ENCODE data around the gene CLASP1.

DNA sequence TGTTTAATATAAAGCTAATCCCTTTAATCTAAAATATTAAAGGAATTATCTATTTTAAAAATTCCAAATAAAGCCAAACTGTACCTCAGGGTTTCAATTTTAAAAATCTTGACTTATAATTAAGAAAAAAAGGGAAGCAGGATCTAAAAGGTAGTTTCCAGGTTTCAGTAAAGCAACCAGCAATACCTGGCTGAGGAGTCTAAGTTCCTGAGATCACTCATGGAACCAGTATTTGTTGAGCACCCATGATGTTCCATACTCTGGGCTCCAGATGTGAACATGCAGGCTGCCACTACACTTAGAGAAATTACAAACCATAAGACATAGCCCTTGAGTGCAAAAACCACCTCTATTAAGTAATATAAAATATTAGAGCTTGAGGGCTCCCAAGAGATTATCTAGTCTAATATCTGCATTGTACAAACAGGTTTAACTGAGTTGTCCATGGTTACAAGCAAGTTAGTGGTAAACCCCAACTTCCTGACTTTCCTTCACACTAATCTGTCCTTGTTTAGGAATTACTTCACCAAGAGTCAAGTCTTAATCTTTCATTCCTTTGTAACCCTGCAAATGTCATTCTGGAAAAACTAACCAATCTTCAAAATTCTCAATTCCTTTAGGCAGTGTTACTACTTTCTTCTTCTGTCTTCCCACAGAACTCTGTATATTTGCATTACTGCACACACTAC, 49.2 kb downstream of the CLASP1 start:
- TF ChIP-seq POLR2A (IDR thresholded peaks at IDR 0.05) (no peak), EP300 (IDR thresholded peaks at IDR 0.05) (no peak)
- TF ChIP-seq, protein P1, sequence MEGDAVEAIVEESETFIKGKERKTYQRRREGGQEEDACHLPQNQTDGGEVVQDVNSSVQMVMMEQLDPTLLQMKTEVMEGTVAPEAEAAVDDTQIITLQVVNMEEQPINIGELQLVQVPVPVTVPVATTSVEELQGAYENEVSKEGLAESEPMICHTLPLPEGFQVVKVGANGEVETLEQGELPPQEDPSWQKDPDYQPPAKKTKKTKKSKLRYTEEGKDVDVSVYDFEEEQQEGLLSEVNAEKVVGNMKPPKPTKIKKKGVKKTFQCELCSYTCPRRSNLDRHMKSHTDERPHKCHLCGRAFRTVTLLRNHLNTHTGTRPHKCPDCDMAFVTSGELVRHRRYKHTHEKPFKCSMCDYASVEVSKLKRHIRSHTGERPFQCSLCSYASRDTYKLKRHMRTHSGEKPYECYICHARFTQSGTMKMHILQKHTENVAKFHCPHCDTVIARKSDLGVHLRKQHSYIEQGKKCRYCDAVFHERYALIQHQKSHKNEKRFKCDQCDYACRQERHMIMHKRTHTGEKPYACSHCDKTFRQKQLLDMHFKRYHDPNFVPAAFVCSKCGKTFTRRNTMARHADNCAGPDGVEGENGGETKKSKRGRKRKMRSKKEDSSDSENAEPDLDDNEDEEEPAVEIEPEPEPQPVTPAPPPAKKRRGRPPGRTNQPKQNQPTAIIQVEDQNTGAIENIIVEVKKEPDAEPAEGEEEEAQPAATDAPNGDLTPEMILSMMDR (IDR thresholded peaks at IDR 0.05): no peak

Measured in sigmoid colon (tissue), 4 donors.